COR-L47 (cell line): ENCODE data around the gene FAM89B.
"Not testable (repeated sequence)": the region's sequence is repeated elsewhere in the genome, so short reads cannot be mapped to it uniquely, and the experiment has no call there.

Experiments used
- DNase-seq: peaks from one replicate; lab custom pipeline; 2025; lab: John Stamatoyannopoulos, UW

The FAM89B gene

GRCh38 chr11:65556470-65557279, 15.7 kb upstream of the FAM89B start:
- no peak for DNase-seq

GRCh38 chr11:65557280-65558001, 14.9 kb upstream of the FAM89B start:
- no peak for DNase-seq

GRCh38 chr11:65558002-65558929, 14.1 kb upstream of the FAM89B start, which contains the start of gene LTBP3:
TSS of gene LTBP3 (minus strand) at chr11:65558359. CDS start at chr11:65557959, 400 bp downstream.
- DNase-seq: peak; percentile 63

GRCh38 chr11:65558930-65559509, 13.3 kb upstream of the FAM89B start:
- DNase-seq: peak; percentile 58

GRCh38 chr11:65559535-65559934, 12.8 kb upstream of the FAM89B start:
- DNase-seq: no peak

- DNase-seq: peak; percentile 36
Measured at GRCh38 chr11:65559951-65560537, 12.3 kb upstream of the FAM89B start.

GRCh38 chr11:65560555-65561418, 11.6 kb upstream of the FAM89B start:
- DNase-seq: no peak

GRCh38 chr11:65562020-65562419, 10.3 kb upstream of the FAM89B start:
- DNase-seq: no peak

GRCh38 chr11:65562788-65563187, 9.6 kb upstream of the FAM89B start:
- DNase-seq: no peak

GRCh38 chr11:65563601-65564000, 8.7 kb upstream of the FAM89B start:
- no peak for DNase-seq

- DNase-seq: not testable (repeated sequence)
Measured at GRCh38 chr11:65564879-65565559, 7.3 kb upstream of the FAM89B start.

GRCh38 chr11:65565624-65566453, 6.5 kb upstream of the FAM89B start:
- DNase-seq: no peak

GRCh38 chr11:65569164-65569972, 3.0 kb upstream of the FAM89B start:
- no peak for DNase-seq

- peak; percentile 99 for DNase-seq
Measured at GRCh38 chr11:65569973-65570918, 2.1 kb upstream of the FAM89B start, which contains the start of gene ZNRD2. TSS of gene ZNRD2 (plus strand) at chr11:65570477. CDS start at chr11:65570492, 15 bp downstream.

GRCh38 chr11:65571420-65571819, 918 bp upstream of the FAM89B start:
- DNase-seq: no peak

GRCh38 chr11:65571940-65572339, 398 bp upstream of the FAM89B start:
- peak; percentile 71 for DNase-seq
